Adrenal gland (tissue), 5 donors: ENCODE measurements around the gene NMB.

Source experiments
- CTCF ChIP-seq, 6 experiments: fragments of 450-650 bp in 4 of 6; fragments of 200-600 bp in 2 of 6; sonication (generic) in 1 of 6; IDR thresholded peaks; 1 replicate in 5 of 6; 2 replicates in 1 of 6; pipeline versions ENCODE4 v1.5.1 to v1.8.0; 2016 to 2021; ENCODE audit warnings: antibody characterized with exemption in 6 of 6, mild to moderate bottlenecking in 2 of 6, moderate library complexity in 1 of 6
- POLR2A ChIP-seq, 2 donors: fragments of 450-650 bp; IDR thresholded peaks; one replicate each; pipeline ENCODE4 v1.6.1; 2017; ENCODE audit warnings: antibody characterized with exemption in 2 of 2, mild to moderate bottlenecking in 2 of 2, moderate library complexity in 1 of 2
- donor health status: DM: no; HTN: no; CAD: no.

GRCh38 chr15:84656972-84657371 lies 1.0 kb downstream of the NMB start:
- TF ChIP-seq CTCF (IDR thresholded peaks at IDR 0.05) (no peak), POLR2A (IDR thresholded peaks at IDR 0.05) (no peak)
